Right forelimb (tissue), 1 donor: Measurements from ENCODE around the gene NUDT1.

ENCODE experiments used
- DNase-seq: peaks from one replicate; pipeline ENCODE4 v3.0.0-alpha.2; 2018

Gene NUDT1

GRCh38 chr7:2241580-2242540 is at the start of gene NUDT1, which contains the start of gene MRM2:
Gene NUDT1 (plus strand): TSS chr7:2242226. CDS start chr7:2244575, 2,349 bp downstream.
Gene MRM2 (minus strand): TSS chr7:2242205. CDS start chr7:2242169, 36 bp downstream.
- DNase-seq = peak; percentile 90

- DNase-seq = peak; percentile 43
Observed at GRCh38 chr7:2192831-2193534, 49.0 kb upstream of the NUDT1 start.

GRCh38 chr7:2193575-2194305 is 48.3 kb upstream of the NUDT1 start:
- DNase-seq = no peak

DNA sequence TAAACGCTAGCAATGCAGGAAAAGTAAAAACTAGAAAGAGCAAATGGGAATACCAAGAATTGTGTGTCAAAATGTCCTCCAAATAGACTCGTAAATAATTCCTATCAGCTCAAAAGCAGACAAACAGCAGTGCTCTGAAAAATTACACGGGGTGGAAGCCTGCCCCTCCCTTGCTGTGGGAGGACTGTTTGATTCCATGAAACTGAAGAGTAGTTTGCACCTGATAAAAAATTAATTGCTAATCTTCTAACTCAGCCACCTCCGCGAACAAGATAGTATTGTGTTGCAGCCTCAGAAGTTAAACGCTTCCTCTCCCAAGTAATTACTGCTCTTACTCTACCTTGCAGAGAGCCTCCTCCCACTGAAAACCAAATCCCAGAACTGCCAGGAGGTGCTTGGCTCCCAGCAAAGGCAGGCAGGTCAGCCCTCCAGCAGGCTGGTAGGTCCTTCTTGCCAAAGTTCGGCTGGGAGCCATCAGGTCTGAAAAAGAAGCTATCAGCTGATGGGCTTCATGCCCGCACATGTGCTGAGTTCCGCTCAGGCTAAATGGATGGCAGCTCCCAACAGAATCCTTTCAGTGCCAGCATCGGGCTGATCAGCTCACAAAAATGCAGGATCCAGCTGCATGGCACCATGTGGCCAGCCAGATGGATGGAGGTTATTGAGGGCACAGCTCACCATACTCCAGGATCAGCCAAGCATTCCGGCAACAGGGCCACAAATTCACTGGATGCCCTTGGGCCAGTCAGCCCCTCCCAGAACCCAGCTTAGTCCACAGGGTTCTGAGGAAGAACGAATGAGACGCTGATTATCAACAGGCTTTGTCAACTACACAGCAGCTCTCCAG is 46.4 kb upstream of the NUDT1 start:
- DNase-seq = peak; percentile 63

DNA sequence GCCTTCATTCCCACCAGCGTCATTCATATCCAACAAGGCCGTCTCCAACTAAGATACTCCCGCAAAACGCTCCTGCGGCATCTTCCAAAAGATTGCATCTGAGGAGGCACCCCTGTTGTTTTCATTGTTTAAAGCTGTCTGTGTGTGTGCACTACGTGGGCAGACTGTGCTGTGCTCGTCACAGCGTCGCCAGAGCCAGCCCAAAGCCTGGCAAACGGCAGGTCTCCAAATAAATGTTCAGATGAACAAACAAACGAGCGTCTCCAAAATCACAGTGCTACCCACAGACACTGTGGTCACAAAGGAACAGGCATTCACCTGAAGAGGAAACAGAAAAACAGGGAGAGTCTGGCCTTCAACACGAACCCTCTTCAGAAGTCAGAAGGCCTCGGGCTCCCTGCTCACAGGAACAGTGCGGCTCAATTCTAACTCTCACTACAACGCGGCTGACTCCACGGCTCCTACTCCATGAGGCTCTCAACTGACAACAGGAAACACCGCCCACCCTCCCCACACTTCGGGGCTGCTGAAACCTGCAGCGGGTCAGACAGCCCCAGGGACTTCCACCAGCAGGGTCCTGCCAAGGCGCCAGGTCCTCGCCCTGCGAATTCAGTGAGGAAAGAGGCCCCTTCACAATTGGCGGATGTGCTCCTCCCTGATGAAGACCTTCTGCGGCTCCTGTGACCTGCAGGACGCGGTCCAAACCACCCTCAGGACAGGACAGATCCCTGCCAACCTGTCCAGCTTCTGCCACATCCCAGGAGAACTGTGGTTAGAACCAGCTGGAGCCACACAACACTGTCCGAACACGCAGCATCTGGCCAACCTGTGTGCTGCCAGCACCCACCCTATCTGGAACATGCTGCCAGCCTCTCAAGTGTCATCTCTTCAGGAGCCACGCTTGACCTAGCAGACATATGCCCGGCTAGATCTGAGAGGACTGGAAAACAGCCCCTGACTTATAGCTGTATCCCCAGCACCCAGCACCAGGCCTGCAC is 45.3 kb upstream of the NUDT1 start:
- peak; percentile 24 for DNase-seq

DNA sequence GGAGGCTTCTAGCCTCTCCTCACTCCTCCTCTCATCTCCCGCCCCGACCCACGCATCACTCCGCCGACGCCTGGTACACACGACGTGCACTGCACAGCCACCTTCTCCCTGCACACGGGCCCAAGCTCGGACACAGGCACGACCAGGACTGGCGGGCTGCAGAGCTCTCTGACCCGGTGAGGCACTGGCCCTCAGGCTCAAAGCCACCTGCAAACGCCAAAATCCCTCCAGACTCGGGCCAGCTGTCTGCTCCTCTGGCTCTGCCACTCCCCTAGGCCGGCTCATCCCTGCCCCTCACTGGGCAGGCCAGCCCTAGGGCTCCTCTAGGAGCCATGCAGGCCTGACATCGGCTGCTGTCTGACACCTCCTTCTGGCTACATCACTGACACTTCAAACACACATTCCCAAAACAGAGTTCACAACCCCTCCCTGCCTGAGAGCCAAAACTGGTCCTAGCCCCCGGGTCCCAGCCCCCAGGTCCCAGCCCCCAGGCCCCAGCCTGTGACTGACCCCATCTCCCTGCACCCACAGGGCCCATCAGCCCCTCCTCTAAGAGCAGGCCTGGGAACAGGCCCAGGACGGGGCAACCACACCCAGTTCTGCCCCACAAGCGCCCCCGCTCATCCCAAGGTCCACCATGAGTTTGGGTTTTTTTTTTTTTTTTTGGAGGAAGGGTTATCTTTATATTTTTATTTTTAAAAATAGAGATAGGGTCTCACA is 44.4 kb upstream of the NUDT1 start:
- peak; percentile 39 for DNase-seq

DNA sequence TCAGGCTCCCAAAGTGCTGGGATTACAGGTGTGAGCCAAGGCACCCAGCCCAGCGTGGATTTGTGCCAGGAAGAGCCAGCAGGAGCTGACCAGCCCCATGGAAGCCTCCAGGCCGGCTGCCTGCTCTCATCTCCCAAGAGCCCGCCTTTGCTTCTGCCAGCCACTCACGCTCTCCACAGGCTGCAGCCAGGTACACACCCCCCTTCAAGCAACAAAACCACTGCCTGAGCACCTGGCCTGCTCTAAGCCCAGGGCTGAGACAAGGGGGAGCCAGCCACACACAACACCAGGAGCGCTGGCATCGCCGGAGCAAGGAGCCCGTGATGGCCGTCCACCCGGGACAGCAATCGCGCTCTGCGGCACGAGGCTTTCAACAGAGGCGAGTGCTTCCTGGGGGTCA is 43.8 kb upstream of the NUDT1 start:
- peak; percentile 22 for DNase-seq

DNA sequence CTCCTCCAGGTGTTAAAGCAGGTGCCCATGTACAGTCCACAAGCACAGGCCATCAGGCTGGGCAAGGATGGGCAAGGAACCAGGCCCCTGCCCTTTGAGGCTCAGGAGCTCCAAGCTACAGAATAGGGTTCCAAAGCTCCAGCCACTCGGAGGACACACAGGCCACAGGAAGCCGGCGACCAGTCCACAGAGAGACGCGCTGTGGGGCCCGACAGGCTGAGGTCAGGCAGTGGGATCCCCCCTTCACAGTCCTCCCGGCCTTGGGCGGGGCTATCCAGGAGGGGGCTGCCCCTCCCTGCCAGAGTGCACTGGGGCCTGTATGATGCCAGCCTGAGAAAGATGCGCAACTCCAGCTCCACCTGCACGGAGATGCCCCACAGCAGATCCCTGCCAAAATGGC is 43.3 kb upstream of the NUDT1 start:
- peak; percentile 28 for DNase-seq

DNA sequence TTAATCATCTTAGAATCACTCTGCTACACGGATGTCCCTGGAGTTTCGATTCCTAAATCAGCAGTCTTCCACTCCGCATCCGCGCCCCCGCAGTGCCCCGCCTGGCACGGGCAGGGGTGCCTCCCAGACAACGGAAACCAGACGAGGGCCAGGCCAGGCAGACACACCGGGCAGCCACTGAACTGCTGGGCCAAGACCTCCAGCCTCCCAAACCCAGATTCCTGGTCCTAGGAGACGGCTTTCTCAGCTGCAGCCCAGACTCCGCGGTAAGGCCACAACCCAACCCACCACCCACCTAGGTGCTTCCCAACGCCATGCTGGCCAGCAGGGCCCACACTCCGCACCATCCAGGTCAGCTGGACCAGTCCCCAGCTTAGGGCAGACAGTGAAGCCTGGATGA is 42.5 kb upstream of the NUDT1 start:
- DNase-seq = peak; percentile 37

- DNase-seq = peak; percentile 37
Observed at GRCh38 chr7:2199956-2200583, 42.0 kb upstream of the NUDT1 start.

- no peak for DNase-seq
Observed at GRCh38 chr7:2200584-2200980, 41.4 kb upstream of the NUDT1 start.

DNA sequence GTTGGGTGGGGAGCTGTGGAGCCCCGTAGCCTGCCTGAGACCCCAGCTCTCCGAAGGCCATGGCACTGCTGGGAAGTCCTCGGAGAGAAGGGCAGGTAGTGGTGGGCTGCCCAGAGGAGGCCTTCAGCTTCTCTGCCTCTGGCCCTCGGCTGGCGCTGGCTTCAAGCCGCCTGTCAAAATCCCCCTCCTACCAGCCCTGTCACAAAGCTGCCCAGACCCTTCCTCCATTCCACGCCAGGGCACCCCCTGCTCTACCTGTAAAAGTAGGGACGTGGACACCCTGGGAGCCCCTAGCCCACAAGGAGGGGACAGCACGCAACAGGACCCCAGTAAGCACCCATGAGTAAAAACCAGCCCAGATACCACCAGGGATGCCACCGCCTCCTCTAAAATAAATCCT is 40.9 kb upstream of the NUDT1 start:
- DNase-seq = peak; percentile 34

GRCh38 chr7:2201686-2202360 is 40.2 kb upstream of the NUDT1 start:
- no peak for DNase-seq

GRCh38 chr7:2202361-2202761 is 39.7 kb upstream of the NUDT1 start:
- no peak for DNase-seq

DNA sequence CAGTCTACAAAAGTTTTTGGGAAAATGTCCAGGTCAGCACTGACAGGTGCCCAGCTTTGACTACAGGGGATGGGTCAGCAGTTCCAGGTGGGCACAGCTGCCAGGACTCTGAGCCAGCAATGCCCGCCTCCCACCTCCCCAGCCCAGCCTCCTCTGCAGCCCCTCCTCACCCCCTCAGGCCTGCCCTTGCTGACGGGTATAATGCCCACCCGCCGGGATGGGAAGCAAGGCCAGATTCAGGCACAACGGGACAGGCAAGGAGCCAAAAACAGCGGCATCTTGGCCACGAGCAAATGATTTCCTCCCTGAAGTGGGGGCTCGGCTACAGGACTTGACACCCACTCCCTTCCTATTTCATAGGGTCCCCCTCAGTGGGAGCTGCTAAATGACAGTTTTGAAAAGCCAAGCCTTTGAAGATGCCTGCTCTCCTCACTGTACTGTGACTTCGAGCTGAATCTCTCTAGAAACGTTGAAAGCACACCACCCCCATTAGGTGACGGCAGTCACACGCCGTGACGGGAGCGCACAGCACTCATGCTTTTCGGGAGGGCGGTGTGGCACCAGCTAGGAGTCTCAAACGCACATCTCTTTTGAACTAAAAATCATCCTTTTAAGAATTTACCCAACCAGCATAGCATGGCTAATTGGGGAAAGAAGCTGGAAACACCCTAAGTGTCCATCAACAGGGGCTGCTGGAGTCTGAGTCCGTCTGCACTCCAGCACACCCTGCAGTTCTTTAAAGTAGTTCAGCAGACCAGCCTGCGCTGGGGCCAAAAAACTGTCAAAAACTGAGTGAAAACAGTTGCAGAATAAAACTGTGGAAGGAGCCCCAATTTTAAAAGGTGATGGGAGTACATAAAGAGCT is 38.9 kb upstream of the NUDT1 start:
- DNase-seq = no peak

- DNase-seq = no peak
Observed at GRCh38 chr7:2203766-2204300, 38.2 kb upstream of the NUDT1 start.

- no peak for DNase-seq
Observed at GRCh38 chr7:2204446-2204845, 37.6 kb upstream of the NUDT1 start.
